ENCODE data around the gene SQOR.

Gene SQOR

DNA sequence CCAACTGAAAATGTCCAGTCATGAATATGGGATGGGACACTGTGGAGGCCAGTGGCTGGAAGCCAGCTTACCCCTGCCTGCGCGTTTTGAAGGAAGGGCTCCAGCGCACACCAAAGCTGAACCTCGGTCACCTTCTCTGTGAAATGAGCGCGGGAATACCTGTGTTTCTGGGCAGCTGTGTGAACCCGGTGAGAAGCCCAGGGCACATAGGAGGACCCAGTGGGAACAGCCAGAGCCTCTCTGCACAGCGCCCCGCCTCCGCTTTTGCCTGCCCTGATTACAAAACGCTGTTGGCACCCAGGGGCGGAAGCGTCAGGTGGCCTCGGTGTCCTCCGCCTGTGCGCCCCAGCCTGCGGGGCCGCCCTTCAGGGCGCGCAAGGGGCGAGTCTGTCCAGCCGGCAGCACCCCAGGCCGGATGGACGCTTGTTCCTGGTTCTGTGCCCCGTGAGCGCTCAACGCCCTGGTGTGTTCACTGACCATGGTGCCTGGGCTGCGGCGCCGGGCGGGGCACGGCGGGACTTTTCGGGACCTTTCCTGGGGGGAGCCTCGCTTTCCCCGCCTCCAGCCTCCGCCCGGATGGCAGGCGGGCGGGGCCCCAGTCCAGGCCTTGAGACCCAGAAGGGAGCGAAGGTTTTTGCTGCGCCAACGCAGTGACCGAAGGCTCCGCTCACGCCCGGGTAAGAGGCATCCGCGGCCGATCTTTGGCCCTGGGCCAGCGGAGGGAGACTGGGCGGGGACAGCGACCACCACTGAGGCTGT, at the start of gene SQOR:
Gene SQOR (plus strand): TSS at position 598 of the 759 bp plus-strand sequence. CDS start 23,895 bp downstream, outside the sequence.
- Histone ChIP-seq H3K4me3 (ENCODE audit: low read depth, low read length) (peak within 1 kb of the TSS; percentile 74), H3K27me3 (ENCODE audit: control insufficient read depth, insufficient read depth, low read length) (peaks cover 43% of the 10 kb centered on the region), H3K4me1 (ENCODE audit: control insufficient read depth, insufficient read depth, low read length) (no peaks in the 10 kb centered on the region), H3K36me3 (ENCODE audit: control insufficient read depth, insufficient read depth, low read length) (no peaks in the 10 kb centered on the region), H3K9ac (ENCODE audit: low read depth, low read length) (no peak within 1 kb of the TSS), H3K9me3 (ENCODE audit: control insufficient read depth, insufficient read depth, low read length) (no peaks in the 10 kb centered on the region), H3K27ac (ENCODE audit: low read depth, low read length) (no peak within 1 kb of the TSS)

DNA sequence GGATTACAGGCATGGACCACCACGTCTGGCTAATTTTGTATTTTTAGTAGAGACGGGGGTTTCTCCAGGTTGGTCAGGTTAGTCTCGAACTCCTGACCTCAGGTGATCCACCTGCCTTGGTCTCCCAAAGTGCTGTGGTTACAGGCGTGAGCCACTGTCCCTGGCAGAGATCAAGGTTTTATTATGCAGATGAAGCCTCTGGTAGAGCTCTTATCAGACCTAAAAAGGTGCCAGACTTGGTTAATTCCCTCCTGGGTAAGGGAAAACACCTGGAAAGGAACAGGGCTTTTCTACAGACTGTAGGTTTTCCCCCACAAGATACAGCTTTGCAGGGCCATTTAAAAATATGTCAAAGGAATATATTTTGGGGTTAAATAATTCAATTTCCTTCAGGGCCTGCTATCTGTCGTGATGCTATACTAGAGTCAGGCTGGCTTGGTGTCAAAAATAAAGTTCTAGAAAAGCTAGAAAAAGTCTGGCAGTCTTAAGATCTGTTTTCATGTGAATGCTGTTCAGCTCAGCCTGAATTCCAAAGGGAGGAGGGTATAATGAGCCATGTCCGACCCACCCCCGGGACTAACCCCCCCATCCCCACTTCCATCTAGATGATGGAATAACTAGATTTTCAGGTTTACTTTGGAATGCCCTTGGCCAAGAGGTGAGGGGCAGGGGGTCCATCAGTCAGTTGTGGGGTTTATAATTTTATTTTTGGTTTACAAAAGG, 49.6 kb upstream of the SQOR start:
- Histone ChIP-seq H3K4me3 (ENCODE audit: low read depth, low read length) (no peak overlapping the region), H3K27me3 (ENCODE audit: control insufficient read depth, insufficient read depth, low read length) (no peaks in the 10 kb centered on the region), H3K9ac (ENCODE audit: low read depth, low read length) (no peak overlapping the region), H3K4me1 (ENCODE audit: control insufficient read depth, insufficient read depth, low read length) (peaks cover 10% of the 10 kb centered on the region; the same call in 1 of the 2 replicates), H3K27ac (ENCODE audit: low read depth, low read length) (peak overlapping the region; percentile 98), H3K9me3 (ENCODE audit: control insufficient read depth, insufficient read depth, low read length) (no peaks in the 10 kb centered on the region), H3K36me3 (ENCODE audit: control insufficient read depth, insufficient read depth, low read length) (no peaks in the 10 kb centered on the region)

DNA sequence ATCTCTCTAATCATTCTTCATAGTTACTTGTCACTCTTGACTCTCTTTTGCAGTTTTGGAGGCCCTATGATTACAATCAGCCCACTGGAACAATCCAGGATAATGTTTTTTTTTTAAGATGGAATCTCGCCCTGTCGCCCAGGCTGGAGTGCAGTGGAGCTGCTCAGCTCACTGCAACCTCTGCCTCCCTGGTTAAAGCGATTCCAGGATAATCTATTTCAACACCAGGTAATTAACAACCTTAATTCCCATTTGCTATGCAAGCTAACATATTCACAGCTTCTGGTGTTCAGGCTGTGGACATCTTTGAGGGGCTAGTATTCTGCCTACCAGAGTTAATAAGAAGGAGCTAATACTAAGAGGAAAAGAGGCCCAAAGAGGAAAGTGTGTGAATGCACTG, 48.7 kb upstream of the SQOR start:
- Histone ChIP-seq H3K9me3 (ENCODE audit: control insufficient read depth, insufficient read depth, low read length) (no peaks in the 10 kb centered on the region), H3K4me3 (ENCODE audit: low read depth, low read length) (peak overlapping the region; percentile 98), H3K27me3 (ENCODE audit: control insufficient read depth, insufficient read depth, low read length) (no peaks in the 10 kb centered on the region), H3K27ac (ENCODE audit: low read depth, low read length) (peak overlapping the region; percentile 98), H3K36me3 (ENCODE audit: control insufficient read depth, insufficient read depth, low read length) (no peaks in the 10 kb centered on the region), H3K9ac (ENCODE audit: low read depth, low read length) (peak overlapping the region; percentile 97), H3K4me1 (ENCODE audit: control insufficient read depth, insufficient read depth, low read length) (peaks cover 10% of the 10 kb centered on the region; the same call in 1 of the 2 replicates)

DNA sequence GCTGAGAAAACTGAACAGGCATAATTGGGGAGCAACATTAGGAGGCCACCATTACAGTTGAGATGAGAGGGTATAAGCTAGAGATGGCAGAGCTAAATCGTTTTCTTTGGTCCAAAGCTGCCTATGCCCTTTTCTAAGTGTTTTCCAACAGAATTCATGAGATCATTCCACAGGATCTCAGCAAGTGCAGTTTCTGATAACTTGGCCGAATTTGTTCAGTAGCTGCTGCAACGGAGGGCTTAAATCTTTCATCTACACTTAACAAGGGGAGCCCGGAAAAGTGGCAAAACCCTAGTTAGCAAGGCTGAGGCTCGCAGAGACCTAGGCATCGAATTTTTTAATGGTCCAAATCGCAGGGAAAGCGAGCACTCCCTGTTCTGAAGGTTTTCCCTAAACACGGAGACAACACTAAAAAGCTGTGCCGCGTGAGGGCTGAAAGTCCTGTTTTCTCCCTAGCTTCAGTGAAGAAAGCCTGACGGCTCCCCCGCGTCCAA, 48.2 kb upstream of the SQOR start:
- H3K27me3 ChIP-seq (ENCODE audit: control insufficient read depth, insufficient read depth, low read length), result no peaks in the 10 kb centered on the region
- H3K9me3 ChIP-seq (ENCODE audit: control insufficient read depth, insufficient read depth, low read length), result no peaks in the 10 kb centered on the region
- peak overlapping the region; percentile 98 for H3K4me3 ChIP-seq (ENCODE audit: low read depth, low read length)
- no peaks in the 10 kb centered on the region for H3K36me3 ChIP-seq (ENCODE audit: control insufficient read depth, insufficient read depth, low read length)
- H3K27ac ChIP-seq (ENCODE audit: low read depth, low read length), result peak overlapping the region; percentile 98
- H3K9ac ChIP-seq (ENCODE audit: low read depth, low read length), result peak overlapping the region; percentile 97
- peaks cover 10% of the 10 kb centered on the region; the same call in 1 of the 2 replicates for H3K4me1 ChIP-seq (ENCODE audit: control insufficient read depth, insufficient read depth, low read length)

DNA sequence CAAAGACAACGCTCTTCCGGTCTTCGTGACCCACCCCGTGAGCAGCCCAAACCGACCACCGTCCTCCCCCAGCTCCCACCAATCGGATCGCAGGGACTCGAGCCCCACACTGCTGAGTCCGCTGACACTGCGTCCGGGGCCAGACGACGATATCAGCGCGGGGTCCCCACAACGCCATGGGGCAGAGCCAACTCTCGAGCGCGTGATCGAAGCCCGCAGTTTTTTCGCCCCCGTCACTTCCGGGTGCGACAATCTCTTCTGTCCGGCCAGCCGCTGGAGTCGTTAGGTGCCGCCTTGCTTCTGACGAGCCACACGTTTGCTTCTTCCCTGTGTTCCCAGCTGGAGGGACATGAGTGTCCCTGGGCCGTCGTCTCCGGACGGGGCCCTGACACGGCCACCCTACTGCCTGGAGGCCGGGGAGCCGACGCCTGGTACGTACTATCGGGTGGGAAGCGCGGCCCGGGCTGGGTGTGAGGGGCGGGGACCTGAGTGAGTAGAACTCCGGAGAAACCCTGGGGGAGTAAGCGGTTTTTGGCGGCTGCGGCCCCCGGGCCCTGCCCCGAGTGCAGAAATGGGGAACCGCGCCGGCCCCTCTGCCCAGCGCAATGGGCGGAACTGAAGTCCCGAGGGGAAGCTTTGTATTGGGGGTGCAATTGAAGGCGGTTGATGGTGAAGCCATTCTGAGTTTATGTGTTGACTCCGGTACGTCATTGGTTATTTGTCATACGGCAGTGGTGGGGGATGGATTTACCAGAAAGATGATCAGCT, 47.5 kb upstream of the SQOR start, which contains the start of gene BLOC1S6:
Gene BLOC1S6 (plus strand): TSS at position 285 of the 768 bp plus-strand sequence. CDS start 65 bp downstream, at position 350.
- Histone ChIP-seq H3K4me1 (ENCODE audit: control insufficient read depth, insufficient read depth, low read length) (peaks cover 10% of the 10 kb centered on the region; the same call in 1 of the 2 replicates), H3K27ac (ENCODE audit: low read depth, low read length) (peak within 1 kb of the TSS; percentile 98), H3K4me3 (ENCODE audit: low read depth, low read length) (peak within 1 kb of the TSS; percentile 98), H3K9ac (ENCODE audit: low read depth, low read length) (peak within 1 kb of the TSS; percentile 97), H3K9me3 (ENCODE audit: control insufficient read depth, insufficient read depth, low read length) (no peaks in the 10 kb centered on the region), H3K27me3 (ENCODE audit: control insufficient read depth, insufficient read depth, low read length) (no peaks in the 10 kb centered on the region), H3K36me3 (ENCODE audit: control insufficient read depth, insufficient read depth, low read length) (peaks cover 4% of the 10 kb centered on the region)

DNA sequence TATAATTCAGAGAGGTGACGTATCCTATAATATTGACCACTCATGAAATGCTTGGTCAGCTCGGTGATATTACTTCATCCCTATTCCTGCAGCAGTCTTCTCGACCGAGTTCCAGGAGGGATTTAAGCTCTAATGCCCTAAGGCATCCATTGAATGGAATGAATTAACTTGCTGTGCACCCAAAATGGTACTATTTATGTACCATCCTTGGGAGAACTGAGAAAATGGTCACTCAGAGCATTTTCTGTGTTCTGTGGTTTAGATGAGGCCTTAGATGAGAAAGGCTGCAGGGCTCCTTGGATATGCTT, 47.0 kb upstream of the SQOR start:
- peak overlapping the region; percentile 98 for H3K4me3 ChIP-seq (ENCODE audit: low read depth, low read length)
- H3K9me3 ChIP-seq (ENCODE audit: control insufficient read depth, insufficient read depth, low read length), result no peaks in the 10 kb centered on the region
- peak overlapping the region; percentile 97 for H3K9ac ChIP-seq (ENCODE audit: low read depth, low read length)
- H3K27ac ChIP-seq (ENCODE audit: low read depth, low read length), result peak overlapping the region; percentile 98
- peaks cover 8% of the 10 kb centered on the region for H3K36me3 ChIP-seq (ENCODE audit: control insufficient read depth, insufficient read depth, low read length)
- peaks cover 10% of the 10 kb centered on the region; the same call in 1 of the 2 replicates for H3K4me1 ChIP-seq (ENCODE audit: control insufficient read depth, insufficient read depth, low read length)
- no peaks in the 10 kb centered on the region for H3K27me3 ChIP-seq (ENCODE audit: control insufficient read depth, insufficient read depth, low read length)

DNA sequence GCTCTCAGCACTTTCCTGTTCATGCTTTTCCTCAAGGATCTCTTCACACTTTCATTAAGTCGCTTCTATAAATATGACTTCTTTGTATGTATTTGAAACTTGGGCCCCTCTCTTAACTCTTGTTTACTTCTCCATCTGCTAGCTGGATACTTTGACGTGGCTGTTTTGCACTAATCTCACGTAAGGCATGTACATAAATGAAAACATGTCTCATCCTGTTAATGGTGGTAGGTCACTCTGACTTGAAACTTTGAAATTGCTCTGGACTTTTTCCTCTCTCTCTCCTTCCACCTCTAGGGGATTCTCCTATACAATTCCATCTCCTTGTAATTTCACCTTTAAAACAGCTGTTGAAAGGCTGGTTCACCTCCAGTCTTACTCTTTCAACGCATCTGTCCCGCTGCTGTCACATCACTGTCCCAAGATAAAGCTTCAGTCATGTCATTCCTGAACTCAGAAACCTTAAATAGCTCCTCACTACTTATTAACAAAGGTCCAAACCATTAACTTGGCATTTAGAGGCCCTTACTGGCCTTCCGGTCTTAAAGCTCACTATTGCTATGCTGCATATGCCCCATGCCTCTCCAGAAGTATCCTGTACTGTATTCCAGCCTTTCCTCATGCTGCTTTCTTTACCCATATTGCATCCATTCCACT, 46.5 kb upstream of the SQOR start:
- Histone ChIP-seq H3K9me3 (ENCODE audit: control insufficient read depth, insufficient read depth, low read length) (no peaks in the 10 kb centered on the region), H3K4me3 (ENCODE audit: low read depth, low read length) (peak overlapping the region; percentile 98), H3K4me1 (ENCODE audit: control insufficient read depth, insufficient read depth, low read length) (peaks cover 10% of the 10 kb centered on the region; the same call in 1 of the 2 replicates), H3K9ac (ENCODE audit: low read depth, low read length) (peak overlapping the region; percentile 97), H3K27me3 (ENCODE audit: control insufficient read depth, insufficient read depth, low read length) (no peaks in the 10 kb centered on the region), H3K27ac (ENCODE audit: low read depth, low read length) (no peak overlapping the region), H3K36me3 (ENCODE audit: control insufficient read depth, insufficient read depth, low read length) (peaks cover 12% of the 10 kb centered on the region)

DNA sequence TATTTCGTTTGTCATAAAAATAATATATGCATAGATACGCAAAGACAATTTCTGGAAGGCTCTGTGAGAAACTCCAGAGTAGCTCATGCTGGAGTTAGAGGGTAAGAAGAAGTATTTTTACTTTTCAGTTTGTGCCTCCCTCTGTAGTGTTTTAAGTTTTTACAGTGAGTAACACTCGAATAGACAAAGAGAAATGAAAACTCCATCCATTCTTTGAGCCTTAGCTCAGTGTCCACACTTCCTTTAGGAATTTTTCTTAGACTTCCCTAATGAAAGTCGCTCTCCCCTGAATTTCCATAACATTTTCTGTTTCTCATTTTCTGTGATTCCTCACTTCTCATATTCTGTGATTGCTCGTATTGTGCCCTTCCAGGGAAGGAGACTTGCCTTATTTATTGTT, 45.6 kb upstream of the SQOR start:
- H3K4me1 ChIP-seq (ENCODE audit: control insufficient read depth, insufficient read depth, low read length), result peaks cover 10% of the 10 kb centered on the region; the same call in 1 of the 2 replicates
- no peak overlapping the region for H3K27ac ChIP-seq (ENCODE audit: low read depth, low read length)
- no peak overlapping the region for H3K4me3 ChIP-seq (ENCODE audit: low read depth, low read length)

DNA sequence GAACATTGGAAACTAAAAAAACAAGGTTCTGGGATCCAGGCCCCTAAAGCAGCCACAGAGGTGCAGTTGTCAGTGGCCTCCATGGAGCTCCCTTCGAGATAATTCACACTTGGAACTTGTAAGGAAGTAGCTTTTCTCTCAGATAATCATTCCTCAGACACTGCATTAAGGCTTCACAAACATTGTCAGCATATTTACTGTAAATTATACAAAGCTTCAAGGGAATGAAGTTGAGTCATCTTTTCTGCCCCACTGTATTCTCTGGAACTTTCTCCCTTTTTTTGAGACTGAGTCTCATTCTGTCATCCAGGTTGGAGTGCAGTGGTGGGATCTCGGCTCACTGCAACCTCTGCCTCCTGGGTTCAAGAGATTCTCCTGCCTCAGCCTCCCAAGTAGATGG, 40.5 kb upstream of the SQOR start:
- Histone ChIP-seq H3K27me3 (ENCODE audit: control insufficient read depth, insufficient read depth, low read length) (no peaks in the 10 kb centered on the region), H3K9ac (ENCODE audit: low read depth, low read length) (no peak overlapping the region), H3K9me3 (ENCODE audit: control insufficient read depth, insufficient read depth, low read length) (no peaks in the 10 kb centered on the region), H3K27ac (ENCODE audit: low read depth, low read length) (no peak overlapping the region), H3K4me3 (ENCODE audit: low read depth, low read length) (no peak overlapping the region), H3K36me3 (ENCODE audit: control insufficient read depth, insufficient read depth, low read length) (peaks cover 25% of the 10 kb centered on the region), H3K4me1 (ENCODE audit: control insufficient read depth, insufficient read depth, low read length) (no peaks in the 10 kb centered on the region)

More for the DNA sequence above, 45.6 kb upstream of the SQOR start:
- Histone ChIP-seq H3K9ac (ENCODE audit: low read depth, low read length) (no peak overlapping the region), H3K9me3 (ENCODE audit: control insufficient read depth, insufficient read depth, low read length) (no peaks in the 10 kb centered on the region), H3K36me3 (ENCODE audit: control insufficient read depth, insufficient read depth, low read length) (peaks cover 20% of the 10 kb centered on the region), H3K27me3 (ENCODE audit: control insufficient read depth, insufficient read depth, low read length) (no peaks in the 10 kb centered on the region)

DNA sequence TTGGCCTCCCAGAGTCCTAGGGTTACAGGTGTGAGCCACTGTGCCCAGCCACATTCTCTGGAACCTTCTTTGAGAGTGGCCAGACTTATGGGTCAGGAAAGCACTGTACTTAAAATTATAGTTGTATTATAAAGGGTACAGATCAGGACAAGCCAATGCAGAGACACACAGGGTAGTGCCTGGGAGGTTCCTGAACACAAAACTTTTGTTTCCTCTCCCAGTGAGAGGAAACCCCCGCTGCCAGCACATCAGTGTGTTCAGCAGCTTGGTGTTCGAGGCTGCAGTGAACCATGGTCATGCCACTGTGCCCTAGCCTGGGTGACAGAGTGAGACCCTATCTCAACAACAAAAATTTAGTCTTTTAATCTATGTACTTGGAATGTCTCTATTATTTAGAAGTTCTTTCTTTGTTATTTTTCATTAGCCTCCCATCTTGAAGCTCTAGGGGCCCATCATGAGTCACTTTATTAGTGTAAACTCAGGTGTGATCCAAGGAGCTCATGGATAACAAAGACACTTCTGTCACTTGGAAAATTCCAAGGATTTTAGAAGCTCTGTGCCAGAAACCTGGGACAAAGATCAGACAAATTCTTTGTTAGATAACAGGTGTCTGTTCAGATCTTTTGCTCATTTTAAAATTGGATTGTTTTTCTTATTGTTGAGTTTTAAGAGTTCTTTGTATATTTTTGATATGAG, 39.8 kb upstream of the SQOR start:
- no peaks in the 10 kb centered on the region for H3K9me3 ChIP-seq (ENCODE audit: control insufficient read depth, insufficient read depth, low read length)
- peaks cover 25% of the 10 kb centered on the region for H3K36me3 ChIP-seq (ENCODE audit: control insufficient read depth, insufficient read depth, low read length)
- H3K4me3 ChIP-seq (ENCODE audit: low read depth, low read length), result no peak overlapping the region
- H3K4me1 ChIP-seq (ENCODE audit: control insufficient read depth, insufficient read depth, low read length), result no peaks in the 10 kb centered on the region
- no peak overlapping the region for H3K27ac ChIP-seq (ENCODE audit: low read depth, low read length)
- H3K9ac ChIP-seq (ENCODE audit: low read depth, low read length), result no peak overlapping the region
- H3K27me3 ChIP-seq (ENCODE audit: control insufficient read depth, insufficient read depth, low read length), result no peaks in the 10 kb centered on the region
